ENCODE measurements around the gene DTNB.

DTNB gene

DNA sequence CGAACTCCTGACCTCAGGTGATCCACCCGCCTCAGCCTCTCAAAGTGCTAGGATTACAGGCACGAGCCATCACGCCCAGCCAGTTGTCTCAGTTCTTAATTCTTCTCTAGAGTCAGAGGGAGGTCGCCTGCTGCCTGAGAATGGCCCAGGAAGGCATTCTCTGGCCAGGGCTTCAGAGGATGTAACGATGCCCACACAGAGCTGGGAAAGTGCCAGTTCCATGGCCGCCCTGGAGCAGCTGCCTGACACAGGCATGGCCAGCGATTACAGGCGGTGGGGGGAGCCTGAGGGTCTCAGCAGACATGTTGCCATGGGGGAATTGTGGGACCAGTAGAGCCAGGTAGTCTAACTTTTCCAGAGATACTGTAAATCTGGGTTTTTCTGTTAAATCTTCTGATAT lies 306.1 kb downstream of the DTNB start:
- no peak for ATAC-seq
- Mint-ChIP-seq H3K4me1 (peaks cover 27% of the 10 kb centered on the region), H3K27me3 (no peaks in the 10 kb centered on the region), H3K36me3 (no peaks in the 10 kb centered on the region), H3K27ac (no peak overlapping the region), H3K9me3 (no peaks in the 10 kb centered on the region), H3K4me3 (no peak overlapping the region)

- H3K4me3 Mint-ChIP-seq, result no peak overlapping the region
- no peaks in the 10 kb centered on the region for H3K36me3 Mint-ChIP-seq
- no peak overlapping the region for H3K27ac Mint-ChIP-seq
- no peak for ATAC-seq
- no peaks in the 10 kb centered on the region for H3K27me3 Mint-ChIP-seq
- no peaks in the 10 kb centered on the region for H3K9me3 Mint-ChIP-seq
- H3K4me1 Mint-ChIP-seq, result peaks cover 32% of the 10 kb centered on the region
Measured at GRCh38 chr2:25366629-25367028, 306.7 kb downstream of the DTNB start.

DNA sequence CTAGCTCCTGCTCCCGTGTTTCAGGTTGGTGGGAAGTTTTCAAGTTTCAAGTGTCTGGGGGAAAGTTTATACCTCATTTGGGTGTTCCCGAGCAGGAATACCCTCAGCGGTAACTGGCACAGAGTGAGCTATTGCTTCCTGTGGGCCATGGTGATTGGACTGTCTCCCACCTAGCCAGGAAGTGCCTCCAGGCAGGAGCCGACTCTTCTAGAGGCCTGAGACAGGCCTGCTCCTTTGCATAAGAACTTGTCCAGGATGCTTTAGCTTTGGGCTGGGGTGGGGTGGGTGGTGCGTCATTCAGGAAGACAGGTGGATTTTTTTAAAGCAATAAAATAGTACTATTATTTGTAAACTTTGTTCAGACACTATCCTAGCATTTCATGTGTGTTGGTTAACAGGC lies 308.1 kb downstream of the DTNB start:
- H3K4me1 Mint-ChIP-seq, result peaks cover 35% of the 10 kb centered on the region
- H3K36me3 Mint-ChIP-seq, result no peaks in the 10 kb centered on the region
- no peak for ATAC-seq
- H3K9me3 Mint-ChIP-seq, result no peaks in the 10 kb centered on the region
- no peak overlapping the region for H3K4me3 Mint-ChIP-seq
- no peak overlapping the region for H3K27ac Mint-ChIP-seq
- no peaks in the 10 kb centered on the region for H3K27me3 Mint-ChIP-seq

DNA sequence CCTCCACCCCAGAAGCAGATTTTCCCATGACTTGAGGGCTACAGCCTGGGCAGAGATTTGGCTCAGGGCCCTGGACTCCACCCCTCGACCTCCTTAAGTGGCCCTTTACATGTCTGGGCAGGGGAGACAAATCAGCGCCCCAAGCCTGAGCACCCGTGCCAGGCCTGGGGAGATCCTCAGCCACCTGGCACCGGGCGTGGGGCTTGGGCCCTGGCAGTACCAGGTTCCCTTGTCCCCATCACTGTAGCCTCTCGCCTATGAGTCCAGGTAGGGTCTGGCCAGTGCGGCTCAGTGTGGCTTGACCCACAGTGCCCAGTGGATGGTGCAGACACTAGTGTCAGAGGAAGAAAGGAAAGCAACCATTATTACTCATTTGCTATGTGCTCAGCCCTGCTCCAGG lies 309.6 kb downstream of the DTNB start:
- no peak for ATAC-seq
- Mint-ChIP-seq H3K4me3 (peak overlapping the region; percentile 39), H3K27me3 (no peaks in the 10 kb centered on the region), H3K36me3 (no peaks in the 10 kb centered on the region), H3K4me1 (peaks cover 36% of the 10 kb centered on the region), H3K27ac (peak overlapping the region; percentile 90), H3K9me3 (no peaks in the 10 kb centered on the region)

DNA sequence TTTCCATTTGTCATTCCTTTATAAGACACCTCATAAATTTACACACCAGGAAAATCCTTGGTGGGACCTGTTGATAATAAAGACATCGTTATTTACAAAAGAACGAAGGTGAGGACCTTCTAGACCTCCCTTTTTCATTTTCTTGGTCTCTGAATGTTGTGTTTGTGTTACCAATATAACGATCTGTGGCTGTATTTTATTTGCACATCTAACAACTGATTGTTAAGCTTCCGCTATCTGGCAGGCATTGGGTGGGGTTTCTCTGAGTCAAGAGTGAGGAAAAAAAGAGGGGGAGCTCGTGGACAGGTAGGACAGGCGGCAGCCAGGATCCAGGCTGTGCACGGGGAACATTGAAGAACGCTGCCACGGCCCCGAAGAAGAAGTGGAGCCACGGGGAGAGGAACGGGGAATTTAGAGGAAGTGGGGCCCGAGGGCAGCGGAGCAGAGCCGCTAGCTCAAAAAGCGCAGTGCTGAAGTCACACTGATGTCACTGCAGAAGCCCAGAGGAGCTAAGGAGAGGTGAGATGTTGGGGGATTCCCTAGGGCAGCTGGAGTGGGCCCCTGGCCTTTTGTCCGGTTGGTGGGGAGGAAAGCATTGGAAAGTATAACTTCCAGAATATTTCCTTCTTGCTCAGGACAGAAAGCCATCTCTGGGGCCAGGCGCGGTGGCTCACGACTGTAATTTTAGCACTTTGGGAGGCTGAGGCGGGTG lies 310.8 kb downstream of the DTNB start:
- H3K27me3 Mint-ChIP-seq, result no peaks in the 10 kb centered on the region
- no peaks in the 10 kb centered on the region for H3K9me3 Mint-ChIP-seq
- peaks cover 46% of the 10 kb centered on the region for H3K4me1 Mint-ChIP-seq
- peak overlapping the region; percentile 85 for H3K4me3 Mint-ChIP-seq
- H3K36me3 Mint-ChIP-seq, result no peaks in the 10 kb centered on the region
- peak; percentile 91 for ATAC-seq
- peak overlapping the region; percentile 90 for H3K27ac Mint-ChIP-seq

- Mint-ChIP-seq H3K4me1 (peaks cover 46% of the 10 kb centered on the region), H3K36me3 (no peaks in the 10 kb centered on the region), H3K9me3 (no peaks in the 10 kb centered on the region), H3K27me3 (no peaks in the 10 kb centered on the region), H3K27ac (peak overlapping the region; percentile 90), H3K4me3 (peak overlapping the region; percentile 85)
- peak; percentile 94 for ATAC-seq
Measured at GRCh38 chr2:25362049-25362433, 311.3 kb downstream of the DTNB start.

GRCh38 chr2:25361261-25362048 lies 311.9 kb downstream of the DTNB start:
- H3K27ac Mint-ChIP-seq, result peak overlapping the region; percentile 90

GRCh38 chr2:25358836-25359235 lies 314.5 kb downstream of the DTNB start:
- H3K36me3 Mint-ChIP-seq, result no peaks in the 10 kb centered on the region
- no peaks in the 10 kb centered on the region for H3K9me3 Mint-ChIP-seq
- H3K4me1 Mint-ChIP-seq, result peaks cover 33% of the 10 kb centered on the region

More at GRCh38 chr2:25361261-25362048, 311.9 kb downstream of the DTNB start:
- ATAC-seq, result no peak
- Mint-ChIP-seq H3K4me3 (peak overlapping the region; percentile 85), H3K36me3 (no peaks in the 10 kb centered on the region), H3K9me3 (no peaks in the 10 kb centered on the region), H3K4me1 (peaks cover 43% of the 10 kb centered on the region), H3K27me3 (no peaks in the 10 kb centered on the region)

GRCh38 chr2:25358249-25358815 lies 315.0 kb downstream of the DTNB start:
- H3K4me1 Mint-ChIP-seq, result peaks cover 28% of the 10 kb centered on the region
- no peaks in the 10 kb centered on the region for H3K9me3 Mint-ChIP-seq
- no peak for ATAC-seq
- H3K27me3 Mint-ChIP-seq, result no peaks in the 10 kb centered on the region
- peak overlapping the region; percentile 50 for H3K27ac Mint-ChIP-seq
- no peak overlapping the region for H3K4me3 Mint-ChIP-seq
- no peaks in the 10 kb centered on the region for H3K36me3 Mint-ChIP-seq

More at GRCh38 chr2:25358836-25359235, 314.5 kb downstream of the DTNB start:
- H3K4me3 Mint-ChIP-seq, result no peak overlapping the region
- ATAC-seq, result no peak
- H3K27me3 Mint-ChIP-seq, result no peaks in the 10 kb centered on the region
- peak overlapping the region; percentile 50 for H3K27ac Mint-ChIP-seq

DNA sequence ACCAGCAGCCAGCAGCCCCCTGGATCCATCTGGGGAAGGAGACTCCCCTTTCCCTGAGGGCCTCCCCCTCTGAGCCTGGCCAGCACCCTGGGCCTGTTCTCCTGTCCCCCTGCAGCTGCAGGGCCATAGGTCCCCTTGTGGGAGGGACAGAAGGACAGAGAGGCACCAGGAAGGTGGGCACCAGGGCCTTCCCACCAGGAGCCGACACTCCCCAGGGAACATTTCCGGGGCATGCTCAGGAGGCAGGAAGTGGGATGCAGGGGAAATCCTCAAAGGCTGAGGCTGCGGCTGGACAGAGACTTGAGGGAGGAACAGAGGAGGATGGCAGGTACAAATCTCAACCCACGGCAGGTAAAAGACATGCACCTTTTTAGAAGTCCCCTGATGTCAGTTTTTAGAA lies 317.3 kb downstream of the DTNB start:
- H3K27me3 Mint-ChIP-seq, result no peaks in the 10 kb centered on the region
- no peak overlapping the region for H3K27ac Mint-ChIP-seq
- no peaks in the 10 kb centered on the region for H3K9me3 Mint-ChIP-seq
- ATAC-seq, result no peak
- H3K36me3 Mint-ChIP-seq, result no peaks in the 10 kb centered on the region
- H3K4me3 Mint-ChIP-seq, result no peak overlapping the region
- peaks cover 18% of the 10 kb centered on the region for H3K4me1 Mint-ChIP-seq

GRCh38 chr2:25355270-25355669 lies 318.1 kb downstream of the DTNB start:
- peaks cover 22% of the 10 kb centered on the region for H3K4me1 Mint-ChIP-seq
- H3K27me3 Mint-ChIP-seq, result no peaks in the 10 kb centered on the region
- H3K4me3 Mint-ChIP-seq, result no peak overlapping the region
- H3K9me3 Mint-ChIP-seq, result peaks cover 3% of the 10 kb centered on the region
- no peak overlapping the region for H3K27ac Mint-ChIP-seq
- ATAC-seq, result no peak
- H3K36me3 Mint-ChIP-seq, result no peaks in the 10 kb centered on the region

DNA sequence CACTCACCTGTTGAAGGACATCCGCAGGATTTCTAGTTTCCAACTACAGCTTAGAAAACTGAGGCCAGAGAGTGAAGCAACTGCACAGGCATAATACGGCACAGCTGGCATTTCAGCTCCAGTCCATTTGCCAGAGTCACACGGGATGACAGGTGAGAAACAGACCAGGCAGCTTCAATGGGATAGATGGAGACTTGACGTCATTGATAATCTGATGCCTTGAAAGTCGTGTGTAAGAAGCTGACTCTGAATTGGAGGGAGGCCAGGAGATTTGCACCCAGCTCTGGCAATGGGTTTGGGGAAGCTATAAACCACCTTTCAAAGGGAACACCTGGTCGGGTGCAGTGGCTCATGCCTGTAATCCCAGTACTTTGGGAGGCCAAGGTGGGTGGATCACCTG lies 319.3 kb downstream of the DTNB start:
- H3K9me3 Mint-ChIP-seq, result peaks cover 4% of the 10 kb centered on the region
- H3K4me3 Mint-ChIP-seq, result no peak overlapping the region
- no peaks in the 10 kb centered on the region for H3K36me3 Mint-ChIP-seq
- no peak overlapping the region for H3K27ac Mint-ChIP-seq
- no peaks in the 10 kb centered on the region for H3K27me3 Mint-ChIP-seq
- H3K4me1 Mint-ChIP-seq, result peaks cover 31% of the 10 kb centered on the region
- ATAC-seq, result no peak

DNA sequence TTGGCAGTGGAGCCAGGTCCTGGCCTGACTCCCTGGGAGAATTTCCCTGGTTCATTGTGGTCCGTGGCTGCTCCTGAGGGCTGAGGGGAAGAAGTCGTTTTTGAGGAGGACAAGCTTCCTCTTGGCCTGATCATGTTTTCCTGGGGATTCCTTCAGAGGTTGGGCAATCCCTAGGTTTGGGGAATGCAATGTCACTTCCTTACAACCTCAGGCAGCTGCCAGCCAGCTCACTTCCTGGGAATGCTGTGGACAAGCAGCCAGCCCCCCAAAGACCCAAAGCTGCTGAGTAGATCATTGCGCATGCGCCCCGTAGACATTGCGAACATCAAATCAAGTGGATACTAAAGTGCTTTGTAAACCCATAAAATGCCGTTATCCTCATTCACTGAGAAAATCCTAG lies 324.0 kb downstream of the DTNB start:
- H3K9me3 Mint-ChIP-seq, result peaks cover 4% of the 10 kb centered on the region
- peaks cover 31% of the 10 kb centered on the region for H3K4me1 Mint-ChIP-seq
- H3K27ac Mint-ChIP-seq, result no peak overlapping the region
- no peak overlapping the region for H3K4me3 Mint-ChIP-seq
- no peaks in the 10 kb centered on the region for H3K27me3 Mint-ChIP-seq
- H3K36me3 Mint-ChIP-seq, result no peaks in the 10 kb centered on the region
- ATAC-seq, result no peak

DNA sequence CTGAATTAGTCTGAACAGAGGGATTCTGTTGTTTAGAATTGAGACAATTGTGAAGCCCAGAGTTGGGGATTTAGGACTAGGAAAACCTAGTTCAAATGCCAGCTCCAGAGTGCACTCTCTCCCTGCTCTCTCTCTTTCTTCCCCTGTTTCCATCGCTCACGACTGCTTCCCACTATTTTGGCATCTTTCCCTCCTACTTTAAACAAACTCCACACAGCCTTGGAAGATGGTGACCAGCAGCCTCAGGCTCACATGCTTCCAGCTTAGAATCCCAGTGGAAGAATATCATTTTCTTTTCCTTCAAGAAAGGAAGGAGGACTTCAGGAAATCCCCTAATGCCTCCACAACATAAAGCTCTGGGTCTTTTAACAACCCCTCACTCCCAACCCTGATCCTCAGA lies 325.5 kb downstream of the DTNB start:
- no peak overlapping the region for H3K27ac Mint-ChIP-seq
- H3K27me3 Mint-ChIP-seq, result no peaks in the 10 kb centered on the region
- no peak for ATAC-seq
- H3K9me3 Mint-ChIP-seq, result peaks cover 4% of the 10 kb centered on the region
- H3K4me1 Mint-ChIP-seq, result peaks cover 31% of the 10 kb centered on the region
- H3K36me3 Mint-ChIP-seq, result no peaks in the 10 kb centered on the region
- H3K4me3 Mint-ChIP-seq, result no peak overlapping the region

- Mint-ChIP-seq H3K9me3 (peaks cover 4% of the 10 kb centered on the region), H3K36me3 (no peaks in the 10 kb centered on the region), H3K27me3 (no peaks in the 10 kb centered on the region), H3K4me3 (no peak overlapping the region), H3K27ac (no peak overlapping the region), H3K4me1 (peaks cover 25% of the 10 kb centered on the region)
- peak; percentile 56 for ATAC-seq
Measured at GRCh38 chr2:25347205-25347815, 326.1 kb downstream of the DTNB start.
